Measurements from ENCODE around the gene ANKRD11.

The ANKRD11 gene

DNA sequence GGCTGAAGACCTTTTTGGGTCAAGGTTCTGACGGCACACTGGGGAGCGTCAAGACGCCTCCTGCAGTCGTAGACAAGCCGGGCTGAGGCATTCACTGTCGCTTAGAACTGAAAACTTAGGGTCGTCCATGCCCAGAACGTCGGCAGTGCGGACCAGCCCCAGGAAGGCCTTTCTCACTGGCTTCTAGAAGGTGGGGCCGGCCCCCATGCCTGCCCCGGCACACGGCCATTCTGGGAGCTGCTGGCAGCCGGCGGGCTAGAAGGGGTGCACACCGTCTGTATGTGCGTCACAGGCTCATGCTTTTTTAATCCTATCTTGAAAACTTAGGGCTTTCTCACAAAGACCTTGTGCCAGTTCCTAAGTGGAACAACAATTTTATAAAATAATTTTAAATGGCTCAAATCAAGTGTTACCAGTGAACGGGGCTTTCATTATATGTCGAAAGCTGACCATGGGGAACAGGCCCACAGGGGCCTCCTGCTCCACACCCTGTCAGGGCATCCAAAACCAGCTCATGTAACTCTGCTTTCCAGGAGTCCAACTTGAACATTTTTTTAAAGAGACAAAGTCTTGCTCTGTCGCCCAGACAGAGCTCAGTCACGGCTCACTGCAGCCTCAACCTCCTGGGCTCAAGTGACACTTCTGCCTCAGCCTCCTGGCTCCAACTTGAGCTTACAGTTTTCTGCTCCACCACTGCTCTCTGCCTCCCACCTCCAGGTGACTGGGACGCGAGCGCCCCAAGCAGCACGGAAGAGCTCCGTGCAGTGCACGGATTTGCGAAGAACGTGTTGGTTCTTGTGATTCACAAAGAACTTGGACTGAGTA lies 111.2 kb downstream of the ANKRD11 start:
- no peak for DNase-seq

DNA sequence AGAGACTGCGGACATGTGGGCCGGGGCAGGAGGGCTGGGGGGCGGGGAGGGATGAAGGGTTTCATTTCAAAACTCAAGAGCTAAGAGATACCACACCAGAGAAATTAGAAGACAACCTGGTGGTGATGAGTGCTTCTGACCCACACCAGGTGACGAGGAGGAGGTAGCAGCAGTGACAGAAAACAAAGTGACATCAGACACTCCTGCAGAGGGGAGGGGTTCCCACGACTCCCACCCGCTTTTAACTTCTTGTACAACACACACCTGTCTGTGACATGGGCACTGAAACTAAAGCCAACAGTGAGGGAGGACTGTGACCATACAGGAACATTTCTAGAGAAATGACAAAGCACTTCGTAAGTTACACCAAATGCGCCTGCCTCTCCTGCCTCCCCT lies 112.9 kb downstream of the ANKRD11 start:
- DNase-seq = no peak

DNA sequence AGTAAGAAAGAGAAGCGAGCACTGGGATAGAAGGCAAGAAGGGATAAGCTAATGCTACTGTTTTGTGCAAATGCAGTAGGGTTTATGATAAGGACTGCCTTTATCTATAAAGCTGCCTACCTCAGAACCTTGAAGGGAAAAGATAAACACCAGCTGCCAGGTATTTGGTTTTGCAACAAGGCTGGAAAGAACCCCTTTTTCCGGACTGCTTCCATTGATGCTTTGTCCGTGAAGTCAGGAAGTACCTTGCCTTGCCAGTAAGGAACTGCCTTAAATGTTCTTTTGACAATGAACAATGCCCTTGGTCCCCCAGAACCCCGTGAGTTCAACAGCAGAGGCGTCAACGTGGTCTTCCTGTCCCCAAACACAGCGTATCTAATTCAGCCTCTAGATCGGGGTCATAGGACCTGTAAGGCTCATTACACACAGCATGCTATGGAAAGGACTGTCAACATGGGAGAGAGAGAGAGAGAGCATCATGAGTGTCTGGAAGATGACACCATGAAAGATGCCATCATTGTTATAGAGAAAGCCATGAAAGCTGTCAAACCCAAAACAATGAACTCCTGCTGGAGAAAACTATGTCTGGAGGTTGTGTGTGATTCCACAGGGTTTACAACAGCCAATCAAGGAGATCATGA lies 113.4 kb downstream of the ANKRD11 start:
- no peak for DNase-seq

DNA sequence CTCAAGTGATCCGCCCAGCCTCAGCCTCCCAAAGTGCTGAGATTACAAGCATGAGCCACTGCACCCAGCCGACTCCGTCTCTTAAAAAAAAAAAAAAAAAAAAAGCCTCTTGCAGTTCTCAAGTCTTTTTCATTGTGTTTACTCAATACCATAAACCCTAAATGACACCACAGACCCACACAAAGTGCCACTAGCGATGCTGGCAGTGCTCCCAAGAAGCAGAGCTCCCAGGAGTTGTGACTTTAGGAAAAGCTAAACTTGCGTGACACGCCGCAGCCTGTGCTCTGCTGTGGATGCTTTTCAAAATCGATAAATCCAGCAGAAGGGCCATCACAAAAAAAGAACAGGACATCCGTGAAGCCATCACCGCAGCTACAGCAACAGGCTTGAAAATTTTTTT lies 114.7 kb downstream of the ANKRD11 start:
- DNase-seq = no peak

DNA sequence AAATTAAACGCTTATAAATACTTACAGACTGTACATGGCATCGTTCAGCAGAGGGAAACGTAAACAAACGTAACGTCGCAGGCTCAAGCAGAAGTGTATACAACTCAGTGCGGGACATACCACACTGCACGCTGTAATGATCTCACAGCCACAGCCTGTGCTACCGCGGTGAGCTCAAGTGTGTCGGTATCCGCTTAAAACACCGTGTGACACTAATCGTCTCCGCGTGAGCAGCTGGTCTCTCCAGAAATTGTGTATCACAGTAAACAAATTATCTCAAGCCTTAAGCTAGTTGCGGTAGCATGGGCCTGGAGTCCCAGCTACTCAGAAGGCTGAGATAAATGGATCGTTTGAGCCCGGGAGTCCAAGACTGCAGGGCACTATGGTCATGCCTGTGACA lies 115.3 kb downstream of the ANKRD11 start:
- no peak for DNase-seq

DNA sequence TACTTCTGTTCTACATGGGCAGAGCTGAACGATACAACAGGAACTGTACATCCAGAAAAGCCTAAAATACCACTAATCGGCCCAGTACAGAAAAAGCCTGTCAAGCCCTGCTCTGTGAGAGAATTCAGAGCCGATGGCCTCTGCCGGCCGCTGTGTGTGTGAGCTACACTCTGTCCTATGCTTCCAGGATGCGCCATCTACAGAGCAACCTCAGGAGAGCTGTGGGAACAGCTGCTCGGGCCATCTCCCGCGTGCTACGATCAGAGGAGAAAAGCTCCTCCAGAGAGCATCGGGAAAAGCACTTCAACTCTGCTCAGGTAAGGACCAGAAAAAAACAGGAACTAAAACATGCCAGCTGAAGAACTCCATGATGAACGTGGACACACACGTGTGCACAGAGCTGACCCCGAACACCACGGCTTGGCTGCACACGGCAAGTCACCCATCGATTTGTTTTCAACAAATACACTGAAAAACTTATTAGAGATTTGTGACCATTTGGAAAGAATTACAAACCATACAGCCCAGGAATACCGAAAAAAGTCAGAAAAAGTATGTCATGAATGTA lies 115.9 kb downstream of the ANKRD11 start:
- DNase-seq = no peak

DNA sequence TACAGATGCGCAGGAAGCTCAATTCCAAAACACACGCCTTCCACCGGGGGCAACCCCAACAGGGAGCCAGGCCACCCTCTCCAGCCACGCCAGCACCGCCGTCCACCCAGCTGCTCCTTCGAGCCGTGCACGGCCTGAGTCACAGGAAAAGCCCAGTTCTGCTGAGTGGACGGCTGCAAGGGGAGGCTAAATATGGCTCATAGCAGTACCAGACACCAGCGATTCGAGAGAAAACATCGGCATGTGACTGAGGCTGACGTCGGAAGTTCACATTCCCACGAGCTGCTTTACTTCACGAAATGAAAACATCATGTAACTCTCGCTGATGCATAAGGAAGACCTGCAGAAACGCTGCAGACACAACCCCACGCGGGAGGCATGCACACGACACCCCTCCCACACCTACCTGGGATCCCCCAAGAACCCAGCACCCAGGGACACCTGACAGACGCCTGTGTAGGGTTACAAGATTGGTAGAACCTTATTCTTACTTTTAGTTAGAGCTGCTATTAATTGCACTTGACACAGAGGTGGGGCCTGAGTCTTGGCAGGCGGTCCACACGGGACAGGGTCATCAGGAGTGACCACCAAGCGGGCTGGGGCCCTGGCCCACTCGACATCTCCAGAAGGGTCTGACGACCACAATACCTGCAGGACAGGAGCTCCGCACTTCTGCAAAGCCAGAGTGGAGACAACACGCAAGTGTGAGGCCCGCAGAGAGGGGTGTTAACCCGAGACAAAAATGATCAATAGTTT lies 116.8 kb downstream of the ANKRD11 start:
- DNase-seq = no peak

DNA sequence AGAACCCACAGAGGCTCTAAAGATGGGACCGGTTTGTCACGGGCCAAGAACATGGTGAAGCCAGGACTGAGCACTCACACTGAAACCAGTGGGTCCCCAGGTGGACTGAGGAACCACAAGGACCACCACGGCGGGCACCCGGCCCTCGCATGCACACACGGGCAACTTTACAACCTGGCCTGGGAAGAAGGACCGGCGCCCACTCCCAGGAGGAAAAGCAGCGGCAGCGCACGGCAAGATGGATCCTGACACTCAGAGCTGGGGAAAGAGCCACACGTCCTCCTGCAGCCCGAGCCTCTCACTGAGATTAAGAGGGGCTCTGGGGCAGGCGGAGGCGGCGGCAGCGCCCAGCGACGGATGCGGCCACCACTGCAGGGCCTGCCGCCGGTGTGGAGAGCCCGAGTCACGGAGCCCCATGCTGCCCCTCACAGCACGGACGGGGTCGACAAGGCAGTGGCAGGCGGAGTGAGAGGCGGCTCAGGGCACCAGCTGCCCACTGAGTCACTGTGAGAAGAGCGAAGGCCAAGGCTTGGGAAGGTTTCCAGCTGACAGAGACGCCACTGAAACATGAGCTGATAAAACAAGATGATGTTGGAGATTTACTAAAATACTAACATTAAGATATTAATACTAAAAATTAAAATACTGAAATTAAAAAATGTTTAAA lies 118.3 kb downstream of the ANKRD11 start:
- no peak for DNase-seq

DNA sequence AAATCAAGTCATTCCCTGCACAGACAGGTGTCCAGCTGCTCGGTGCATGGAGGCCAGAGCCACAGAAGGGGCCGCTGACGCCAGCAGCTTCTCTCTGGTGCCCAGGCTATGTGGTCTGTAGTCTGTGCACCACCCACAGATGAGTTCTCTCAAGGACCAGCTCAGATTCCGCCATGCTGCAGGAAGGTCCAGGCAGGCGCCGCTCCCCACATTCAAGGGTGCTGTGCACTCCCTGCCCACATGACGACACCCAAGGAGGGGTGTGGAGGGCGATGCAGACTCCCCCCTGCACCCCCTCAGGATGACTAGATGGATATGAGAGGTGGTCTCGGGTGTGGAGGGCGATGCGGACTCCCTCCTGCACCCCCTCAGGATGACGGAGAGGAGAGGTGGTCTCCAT lies 119.0 kb downstream of the ANKRD11 start:
- DNase-seq = no peak

DNA sequence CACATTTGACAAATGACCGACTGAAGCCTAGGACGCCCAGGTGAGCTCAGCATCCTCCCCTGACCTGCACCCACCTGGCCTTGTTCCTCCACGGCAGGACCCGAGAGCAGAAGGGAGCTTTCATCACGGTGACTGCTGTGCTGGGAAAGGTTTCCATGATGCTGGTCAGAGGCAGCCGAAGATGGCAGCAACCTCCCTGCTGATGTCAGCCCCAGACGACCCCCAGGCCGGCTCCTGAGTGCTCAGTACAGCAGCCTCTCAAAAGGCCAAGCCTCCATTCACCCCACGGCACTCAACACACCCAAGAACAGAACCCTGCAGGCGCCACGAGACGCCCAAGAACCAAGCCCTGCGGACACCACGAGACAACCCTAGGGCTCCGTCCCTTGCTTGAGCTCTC lies 119.8 kb downstream of the ANKRD11 start:
- DNase-seq = no peak

DNA sequence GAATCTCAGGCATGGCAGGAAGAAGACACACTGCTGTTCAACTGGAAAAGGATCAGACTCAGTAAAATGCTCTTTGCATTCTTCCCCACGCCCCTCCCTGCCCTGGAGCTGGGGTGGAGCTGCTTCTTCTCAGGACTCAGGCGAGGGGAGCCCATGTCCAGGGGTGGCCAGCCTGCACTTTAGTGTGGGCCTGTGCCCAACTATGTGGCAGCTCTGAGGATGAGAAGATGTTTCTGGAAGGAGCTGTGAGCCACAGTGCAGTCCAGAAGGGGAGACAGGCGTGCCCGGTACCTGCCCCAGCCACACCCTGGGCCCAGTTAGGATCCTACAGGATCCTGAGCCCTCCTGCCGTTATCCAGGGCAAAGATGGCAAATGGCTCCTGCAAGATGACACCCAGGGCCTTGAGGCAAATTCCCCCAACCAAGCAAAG lies 120.3 kb downstream of the ANKRD11 start:
- DNase-seq = no peak

DNA sequence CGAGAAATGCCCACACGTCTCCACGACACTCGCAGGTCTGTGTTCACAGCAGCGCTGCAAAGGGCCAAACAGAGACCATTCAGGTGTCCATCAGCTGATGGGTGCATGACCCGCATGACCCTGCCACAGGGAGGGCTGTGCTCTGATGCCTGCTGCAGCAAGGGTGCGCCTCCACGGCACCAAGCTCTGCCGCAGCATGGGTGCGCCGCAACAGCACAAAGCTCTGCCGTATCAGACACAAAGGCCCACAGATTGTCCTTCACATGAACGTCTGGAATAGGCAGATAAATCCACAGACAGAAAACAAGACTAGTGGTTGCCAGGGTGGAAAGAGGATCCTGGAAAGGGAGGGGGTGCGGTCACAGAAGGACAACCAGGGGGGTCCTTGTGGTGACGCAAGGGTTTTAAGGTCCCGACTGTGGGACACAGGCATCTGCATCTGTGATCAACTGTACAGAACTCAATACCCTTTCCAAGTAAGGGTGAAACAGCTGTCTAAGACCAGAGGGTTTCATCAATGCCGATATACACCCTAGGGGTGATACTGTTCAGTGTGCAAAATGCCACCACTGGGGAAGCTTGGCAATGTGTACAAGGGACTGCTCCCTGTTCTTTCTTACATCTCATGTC lies 121.0 kb downstream of the ANKRD11 start:
- DNase-seq = no peak

DNA sequence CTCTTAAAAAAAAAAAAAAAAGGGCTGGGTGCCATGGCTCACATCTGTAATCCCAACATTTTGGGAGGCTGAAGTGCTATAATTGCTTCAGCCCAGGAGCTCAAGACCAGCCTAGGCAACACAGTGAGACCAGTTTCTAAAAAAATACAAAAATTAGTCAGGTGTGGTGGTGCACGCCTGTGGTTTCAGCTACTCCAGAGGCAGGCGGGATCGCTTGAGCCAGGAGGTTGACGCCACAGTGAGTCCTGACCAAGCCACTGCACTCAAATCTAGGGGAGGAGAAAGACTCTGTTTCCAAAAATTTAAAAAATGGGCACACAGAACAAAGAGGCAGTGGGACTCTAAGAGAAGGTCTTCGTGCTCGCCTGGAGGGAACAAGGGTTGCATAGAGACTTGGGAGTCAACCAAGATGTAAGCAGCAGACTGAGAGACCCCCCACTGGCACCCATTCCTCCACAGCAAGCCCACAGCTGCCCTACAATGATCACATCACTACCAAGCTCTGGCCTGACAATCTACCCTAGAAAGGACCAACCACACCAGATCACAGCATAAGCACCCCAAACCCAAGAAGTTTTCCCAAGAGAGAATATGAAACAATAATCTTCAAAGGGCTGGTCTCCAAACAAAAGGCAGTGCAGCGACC lies 121.6 kb downstream of the ANKRD11 start:
- DNase-seq = no peak

DNA sequence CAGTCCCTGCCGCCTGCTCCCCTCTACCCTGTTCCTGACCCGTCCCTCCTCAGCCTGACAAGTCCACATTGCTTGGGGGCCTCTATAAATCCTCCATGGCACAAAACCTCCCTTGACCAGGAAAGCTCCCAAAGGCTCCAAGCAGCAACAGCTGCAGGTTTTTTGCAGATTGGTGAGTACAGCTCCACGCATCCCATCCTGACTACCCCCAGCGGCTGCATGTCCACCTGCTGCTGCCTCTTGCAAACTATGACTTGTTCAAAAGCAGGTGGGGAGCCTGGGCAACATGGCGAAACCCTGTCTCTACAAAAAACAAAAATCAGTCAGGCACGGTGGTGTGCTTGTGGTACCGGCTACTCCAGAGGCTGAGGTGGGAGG lies 122.8 kb downstream of the ANKRD11 start:
- no peak for DNase-seq

DNA sequence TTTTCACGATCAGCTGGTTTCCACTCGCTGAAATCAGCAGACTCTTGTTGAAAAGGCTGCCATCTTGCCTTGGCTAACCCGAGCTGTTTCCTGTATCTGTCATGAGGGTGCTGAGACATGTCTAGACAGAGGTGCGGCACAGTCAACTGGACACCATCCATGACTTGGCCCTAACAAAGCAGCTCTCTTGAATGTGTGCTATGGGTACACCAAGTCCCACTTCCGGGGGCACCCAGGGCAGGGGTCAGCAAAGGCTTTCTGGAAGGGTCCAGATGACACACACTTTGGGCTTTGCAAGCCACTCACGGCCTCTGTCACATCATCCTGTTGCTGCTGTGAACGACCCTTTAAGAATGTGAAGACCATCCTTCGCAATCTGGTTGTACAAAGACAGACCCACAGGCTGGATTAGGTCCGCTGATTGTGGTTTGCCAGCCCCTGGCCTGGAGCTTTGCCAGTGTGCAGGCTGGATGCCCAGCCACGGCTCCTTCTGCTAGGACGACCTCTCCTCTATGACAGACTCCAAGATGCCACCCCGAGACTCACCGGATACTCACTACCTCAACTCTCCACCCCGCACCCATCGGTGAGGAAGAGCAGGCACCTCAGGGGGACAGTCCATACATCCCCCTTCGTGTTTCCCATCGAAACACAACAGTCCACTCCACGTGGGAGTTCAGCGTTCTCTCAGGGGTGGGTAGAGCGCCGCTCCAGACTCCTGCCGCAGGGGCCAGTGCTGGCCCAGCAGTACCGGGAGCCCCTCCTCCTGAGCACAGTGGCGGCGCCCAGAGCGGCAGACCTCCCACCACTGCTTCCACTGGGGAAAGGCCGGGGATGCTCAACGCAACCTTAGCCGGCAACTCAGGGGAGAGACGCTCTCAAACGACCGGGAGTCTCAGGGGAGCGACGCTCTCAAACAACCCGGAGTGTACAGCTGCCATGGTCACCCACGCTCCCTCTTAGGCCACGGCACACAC lies 123.5 kb downstream of the ANKRD11 start:
- DNase-seq = no peak

DNA sequence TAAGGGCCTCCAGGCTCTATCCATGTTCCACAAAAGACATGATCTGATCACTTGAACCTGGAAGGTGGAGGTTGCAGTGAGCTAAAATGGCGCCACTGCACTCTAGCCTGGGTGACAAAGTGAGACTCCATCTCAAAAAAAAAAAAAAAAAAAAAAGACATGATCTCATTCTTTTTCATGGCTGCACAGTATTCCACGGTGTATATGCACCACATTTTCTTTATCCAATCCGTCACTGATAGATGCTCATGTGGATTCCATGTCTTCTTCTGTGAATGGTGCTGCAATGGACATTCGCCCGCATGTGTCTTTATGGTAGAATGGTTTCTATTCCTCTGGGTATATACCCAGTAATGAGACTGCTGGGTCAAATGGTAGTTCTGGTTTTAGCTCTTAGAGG lies 124.4 kb downstream of the ANKRD11 start:
- DNase-seq = no peak

DNA sequence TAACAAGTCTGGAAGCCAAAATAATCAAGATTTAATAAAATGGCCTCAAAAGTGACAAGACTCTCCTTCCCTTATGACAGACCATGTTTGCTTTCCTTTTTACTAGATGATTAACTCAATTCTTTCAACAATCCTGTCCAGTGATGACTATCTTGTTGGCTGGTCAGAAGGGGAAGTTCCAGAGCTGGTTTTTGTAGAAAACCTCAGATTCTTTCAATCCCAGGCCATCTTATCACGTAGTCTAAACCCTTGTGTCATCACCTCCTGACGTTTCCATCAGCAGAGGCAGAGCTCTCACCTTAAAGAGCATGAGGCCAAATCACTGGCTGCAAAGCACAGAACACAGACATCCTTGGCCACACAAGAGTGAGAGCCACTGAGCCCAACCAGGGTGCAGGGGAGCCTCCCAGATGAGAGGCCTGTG lies 125.3 kb downstream of the ANKRD11 start:
- DNase-seq = no peak

DNA sequence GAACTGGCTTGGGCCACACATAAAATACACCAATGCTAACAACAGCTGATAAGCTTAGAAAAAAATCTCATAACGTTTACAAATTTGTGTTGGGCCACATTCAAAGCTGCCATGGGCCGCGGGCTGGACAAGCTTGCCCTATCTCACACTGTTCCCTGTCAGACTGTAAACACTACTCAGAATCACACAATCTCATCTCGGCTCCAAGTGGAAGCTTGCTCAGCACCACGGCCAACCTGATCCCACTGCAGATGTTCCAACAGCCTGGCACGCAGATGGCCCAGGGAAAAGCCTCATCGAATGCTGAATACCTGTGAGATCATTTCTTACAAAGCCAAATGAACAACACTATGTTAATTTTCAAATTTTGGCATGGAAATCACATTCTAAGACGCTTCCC lies 125.8 kb downstream of the ANKRD11 start:
- no peak for DNase-seq

DNA sequence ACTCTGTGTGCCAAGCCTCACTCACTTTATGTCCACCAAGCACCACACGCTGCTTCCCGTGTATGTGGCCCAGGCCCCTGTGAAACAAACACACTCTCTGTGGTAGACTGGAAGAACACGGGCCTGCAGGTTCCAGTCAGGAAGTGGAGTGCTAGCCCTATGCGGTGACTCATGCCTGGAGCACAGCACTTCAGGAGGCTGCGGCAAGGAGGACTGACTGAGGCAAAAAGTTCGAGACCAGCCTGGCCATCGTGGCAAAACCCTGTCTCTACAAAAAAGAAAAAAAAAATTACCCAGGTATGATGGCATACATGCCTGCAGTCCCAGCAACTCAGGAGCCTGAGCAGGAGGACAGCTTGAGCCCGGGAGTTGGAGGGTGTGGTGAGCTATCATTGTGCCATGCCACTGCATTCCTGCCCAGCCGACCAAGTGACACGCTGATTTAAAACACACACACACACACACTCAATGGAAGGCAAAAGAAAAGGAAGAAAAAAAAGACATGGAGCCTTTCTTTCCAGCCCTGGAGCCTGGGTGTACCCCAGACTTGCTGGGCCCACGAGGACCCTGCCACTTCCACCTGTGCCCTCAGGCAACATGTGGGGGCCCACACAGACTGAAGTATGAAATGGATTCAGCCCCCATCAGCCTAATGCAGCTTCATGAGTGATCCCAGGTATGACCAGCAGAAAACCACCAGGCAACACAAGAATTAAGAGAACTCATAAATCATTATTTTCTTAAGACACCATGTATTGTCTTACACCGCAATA lies 126.6 kb downstream of the ANKRD11 start:
- no peak for DNase-seq

All from NCI-H2081 treated with DMSO at 0.1 percent for 48 hours (cell line).